8988T (cell line): Measurements from ENCODE around the gene DNAH9.

Source experiments
- DNase-seq: peaks from one replicate; pipeline ENCODE4 v3.0.0; 2011

DNAH9 gene

DNA sequence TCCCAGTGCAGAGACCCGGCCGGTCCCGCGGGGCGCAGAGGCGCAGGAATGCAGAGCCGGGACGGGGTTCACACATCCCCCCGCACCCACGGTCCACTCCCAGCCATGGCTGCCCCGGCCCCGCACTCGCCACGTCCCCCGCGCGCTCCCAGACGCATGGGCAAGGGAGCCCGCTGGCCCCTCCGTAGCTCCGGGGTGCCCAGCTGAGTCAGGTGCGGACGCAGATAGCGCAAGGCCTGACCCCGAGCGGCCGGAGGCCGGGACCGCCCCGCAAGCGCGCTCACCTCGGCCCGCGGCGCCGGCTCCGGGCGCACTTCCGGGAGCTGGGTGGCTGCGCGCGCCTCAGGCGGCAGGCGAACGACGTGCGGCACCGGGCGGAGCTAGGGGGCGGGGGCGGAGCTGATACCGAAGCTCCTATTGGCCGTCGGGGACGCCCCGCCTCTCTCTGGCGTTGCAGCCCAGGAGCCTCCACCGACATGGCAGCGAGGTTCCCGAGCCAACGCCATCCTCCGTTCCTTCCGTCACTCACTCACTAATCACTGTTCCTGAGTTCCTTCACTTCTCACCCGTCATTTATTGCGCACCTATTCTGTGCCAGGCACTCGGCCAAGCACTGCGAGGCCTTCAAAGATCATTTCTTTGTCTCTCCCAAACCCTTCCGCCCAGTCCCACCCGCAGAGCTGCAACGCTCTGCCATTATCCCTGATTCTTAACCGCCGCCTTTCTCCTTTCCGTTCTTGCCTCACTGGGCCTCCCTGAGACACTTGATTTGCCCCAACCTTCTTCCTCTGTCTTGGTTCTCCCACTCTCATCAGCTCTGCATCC, 399.1 kb downstream of the DNAH9 start, which contains the start of gene ZNF18:
Gene ZNF18 (minus strand): TSS at position 329 of the 825 bp plus-strand sequence. CDS start 4,646 bp downstream, outside the sequence.
- DNase-seq, result no peak

DNA sequence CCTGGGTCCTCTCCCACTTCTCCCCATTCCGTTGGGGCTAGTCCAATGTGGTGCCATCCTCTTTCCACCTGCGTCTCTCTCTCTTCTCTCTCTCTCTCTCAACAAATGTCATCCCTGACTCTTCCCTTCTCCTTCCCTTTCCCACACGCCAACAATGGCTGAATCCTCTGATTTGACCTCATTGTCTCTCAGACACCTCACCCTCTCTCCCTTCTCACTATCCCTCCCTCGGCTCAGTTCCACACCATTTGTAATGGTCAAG, 399.6 kb downstream of the DNAH9 start:
- DNase-seq, result no peak

DNA sequence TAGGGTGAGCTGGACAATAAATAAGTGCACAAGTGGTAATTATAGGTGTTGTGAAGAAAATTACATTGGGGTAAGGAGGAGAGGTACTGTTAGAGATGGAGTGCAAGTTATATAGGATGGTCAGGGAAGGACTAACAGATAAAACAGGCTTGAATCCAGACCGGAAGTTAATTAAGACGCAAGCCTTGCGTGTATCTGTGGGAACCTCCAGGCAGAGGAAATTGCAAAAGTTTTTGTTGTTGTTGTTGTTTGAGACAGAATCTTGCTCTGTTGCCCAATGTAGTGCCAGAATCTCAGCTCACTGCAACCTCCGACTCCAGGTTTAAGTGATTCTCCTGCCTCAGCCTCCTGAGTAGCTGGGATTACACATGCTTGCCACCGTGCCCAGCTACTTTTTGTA, 401.4 kb downstream of the DNAH9 start:
- no peak for DNase-seq

DNA sequence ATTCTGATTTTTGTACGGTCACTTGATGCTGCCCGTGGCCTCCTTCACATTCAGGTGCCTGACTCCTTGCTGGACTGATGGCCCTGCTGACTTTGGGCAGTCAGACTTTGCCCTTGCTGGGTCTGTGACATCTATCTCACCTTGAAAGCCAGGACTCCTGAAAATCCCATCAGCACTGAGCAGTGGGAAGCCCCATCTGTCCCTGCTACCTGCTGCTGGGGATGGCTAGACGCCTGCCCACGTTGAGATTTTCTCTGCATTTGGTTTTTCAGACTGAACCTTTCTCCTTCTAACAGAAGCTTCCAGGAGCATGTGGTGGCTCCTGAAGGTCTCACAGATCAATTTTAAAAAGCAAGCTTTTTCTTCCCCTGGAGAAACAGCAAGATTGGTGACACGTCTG, 409.2 kb downstream of the DNAH9 start:
- DNase-seq, result no peak
